IMR-90 (cell line): ENCODE results near the gene CDHR4. TPM values are rescaled to one million over a fixed set of nuclear protein-coding genes. Genes with fewer than 3 reads are reported as not detected.
"Not testable (repeated sequence)": the region's sequence is repeated elsewhere in the genome, so short reads cannot be mapped to it uniquely, and the experiment has no call there.

Experiments used
- ATAC-seq: fragments of 200-7000 bp; cut with Tn5 transposase; 2 replicates; pipeline ENCODE4 v1.9.1; 2020; ENCODE audit warnings: low read depth, mild to moderate bottlenecking, moderate library complexity
- BruUV-seq: library from RNA; stranded (reverse); fragments of 400-500 nt; replicated peaks from 2 replicates; lab custom pipeline; 2021; lab: Mats Ljungman, UMichigan
- CTCF ChIA-PET: fragments of 300-600 bp; formaldehyde crosslinking; extraction: SDS; loops from one replicate; lab custom pipeline; 2021; ENCODE audit warnings: antibody characterized with exemption; lab: Yijun Ruan, JAX
- POLR2A ChIA-PET: fragments of 300-600 bp; sonication (Branson Sonifier 250); formaldehyde crosslinking; loops from one replicate; lab custom pipeline; 2022; ENCODE audit warnings: antibody characterized with exemption; ENCODE audit not compliant: unreplicated experiment; lab: Charles Lee
- DNase-seq: peaks from one replicate; pipeline ENCODE4 v3.0.0; 2013
- H2AFZ ChIP-seq: replicated peaks from 2 replicates; pipeline ENCODE3; 2013; ENCODE audit warnings: low read length, mild to moderate bottlenecking; ENCODE audit not compliant: poor library complexity
- H2AK5ac ChIP-seq: 2 replicates; pipeline ENCODE4 v1.6.1; 2013; ENCODE audit warnings: low read depth, low read length, inconsistent platforms
- H2AK9ac ChIP-seq: replicated peaks from 2 replicates; pipeline ENCODE3; 2013; ENCODE audit warnings: mild to moderate bottlenecking, low read depth, low read length, moderate library complexity; ENCODE audit not compliant: poor library complexity
- H2BK120ac ChIP-seq: 2 replicates; pipeline ENCODE4 v1.6.1; 2013; ENCODE audit warnings: low read depth, low read length, inconsistent platforms
- H2BK15ac ChIP-seq: 3 replicates; pipeline ENCODE4 v1.6.1; 2013; ENCODE audit warnings: low read depth, low read length, inconsistent platforms
- H2BK20ac ChIP-seq: 2 replicates; pipeline ENCODE4 v1.6.1; 2013; ENCODE audit warnings: low read depth, mild to moderate bottlenecking, inconsistent platforms, low read length, moderate library complexity
- H2BK5ac ChIP-seq: 2 replicates; pipeline ENCODE4 v1.6.1; 2013; ENCODE audit warnings: mild to moderate bottlenecking, low read depth, low read length, inconsistent platforms; ENCODE audit not compliant: poor library complexity, severe bottlenecking
- H3K14ac ChIP-seq: replicated peaks from 2 replicates; pipeline ENCODE4 v1.6.1; 2013; ENCODE audit warnings: low read depth, low read length, inconsistent platforms
- H3K18ac ChIP-seq: 2 replicates; pipeline ENCODE4 v1.6.1; 2013; ENCODE audit warnings: low read depth, low read length, control low read depth
- H3K23ac ChIP-seq: 2 replicates; pipeline ENCODE4 v1.6.1; 2013; ENCODE audit warnings: low read depth, low read length, inconsistent platforms
- H3K27ac ChIP-seq: 2 replicates; pipeline ENCODE4 v1.5.1; 2013; ENCODE audit warnings: mild to moderate bottlenecking, control low read depth, low read length; ENCODE audit not compliant: insufficient read depth
- H3K27me3 ChIP-seq: 2 replicates; pipeline ENCODE4 v1.6.1; 2013; ENCODE audit warnings: low read length; ENCODE audit not compliant: control insufficient read depth, insufficient read depth
- H3K36me3 ChIP-seq: 2 replicates; pipeline ENCODE4 v1.6.1; 2013; ENCODE audit warnings: low read length, mixed read lengths; ENCODE audit not compliant: control insufficient read depth, insufficient read depth
- H3K4ac ChIP-seq: 2 replicates; pipeline ENCODE4 v1.6.1; 2013; ENCODE audit warnings: low read depth, low read length, inconsistent platforms
- H3K4me1 ChIP-seq: 2 replicates; pipeline ENCODE4 v1.6.1; 2013; ENCODE audit warnings: low read length, mixed read lengths; ENCODE audit not compliant: control insufficient read depth, insufficient read depth
- H3K4me2 ChIP-seq: 2 replicates; pipeline ENCODE4 v1.6.1; 2013; ENCODE audit warnings: low read depth, mild to moderate bottlenecking, control low read depth, low read length, moderate library complexity
- H3K4me3 ChIP-seq: 2 replicates; pipeline ENCODE4 v1.5.1; 2013; ENCODE audit warnings: low read depth, mild to moderate bottlenecking, control low read depth, low read length, moderate library complexity; ENCODE audit not compliant: insufficient read depth
- H3K56ac ChIP-seq: 2 replicates; pipeline ENCODE4 v1.6.1; 2013; ENCODE audit warnings: low read length, inconsistent platforms; ENCODE audit not compliant: insufficient read depth; ENCODE audit errors: extremely low read depth
- H3K79me1 ChIP-seq, 2 experiments: 2 replicates each; pipeline ENCODE4 v1.6.1; 2013; ENCODE audit warnings: low read length in 2 of 2, inconsistent platforms in 1 of 2, low read depth in 1 of 2
- H3K9ac ChIP-seq: 2 replicates; pipeline ENCODE4 v1.6.1; 2013; ENCODE audit warnings: low read depth, low read length, control low read depth
- H3K9me1 ChIP-seq: 2 replicates; pipeline ENCODE4 v1.6.1; 2013; ENCODE audit warnings: low read length, inconsistent platforms; ENCODE audit not compliant: insufficient read depth
- H3K9me3 ChIP-seq: 2 replicates; pipeline ENCODE4 v1.6.1; 2013; ENCODE audit warnings: low read length; ENCODE audit not compliant: control insufficient read depth, insufficient read depth
- H4K20me1 ChIP-seq: 2 replicates; pipeline ENCODE4 v1.6.1; 2013; ENCODE audit warnings: low read length, inconsistent platforms; ENCODE audit not compliant: insufficient read depth
- H4K5ac ChIP-seq: 2 replicates; pipeline ENCODE4 v1.6.1; 2013; ENCODE audit warnings: mild to moderate bottlenecking, low read depth, low read length, control low read depth
- H4K8ac ChIP-seq, 2 experiments: 2 replicates each; pipeline ENCODE4 v1.6.1; 2013; ENCODE audit warnings: low read depth in 2 of 2, low read length in 2 of 2, control low read depth in 1 of 2, inconsistent platforms in 1 of 2
- H4K91ac ChIP-seq: 2 replicates; pipeline ENCODE4 v1.6.1; 2013; ENCODE audit warnings: low read depth, low read length, inconsistent platforms; ENCODE audit not compliant: insufficient read depth
- MAFK ChIP-seq: IDR thresholded peaks from 2 replicates; pipeline ENCODE4 v1.6.1; 2012; ENCODE audit warnings: low read depth, low read length, improper control_type of control experiment
- WGBS, 2 experiments: methylation state at CpG; one replicate each; pipeline versions ENCODE4 v1.1.5 to v1.1.7; 2013; ENCODE audit warnings: missing lambda C conversion rate in 2 of 2; ENCODE audit not compliant: insufficient read length in 1 of 2; ENCODE audit errors: extremely low coverage in 2 of 2; 5-methylcytosine and 5-hydroxymethylcytosine counted together
- dilution Hi-C: fragments of 300-500 bp; cut with HindIII; formaldehyde crosslinking; loops from one replicate; pipeline ENCODE4 v1.14.3; 2018; ENCODE audit warnings: low sequenced_read_pairs; ENCODE audit not compliant: unreplicated experiment
- in situ Hi-C: fragments of 300-500 bp; cut with MboI; formaldehyde crosslinking; loops from 3 replicates; pipeline ENCODE4 v1.14.3; 2019; ENCODE audit warnings: low sequenced_read_pairs, inconsistent platforms, mixed read lengths
- intact Hi-C: fragments of 100-400 bp; cut with micrococcal nuclease; formaldehyde crosslinking; loops from 2 replicates; pipeline ENCODE4 v1.10.0; 2022
- polyA plus RNA-seq, 3 experiments: library from polyadenylated mRNA; depleted of rRNA; stranded (reverse); fragments of >200 nt; gene quantifications; 2 replicates each; pipeline ENCODE4 v1.2.3, GENCODE V29; 2012; ENCODE audit warnings: low replicate concordance in 1 of 3
- total RNA-seq: library from RNA; depleted of rRNA; stranded (reverse); fragments of >200 nt; gene quantifications from 2 replicates; pipeline ENCODE4 v1.2.3, GENCODE V29; 2012

The CDHR4 gene
- total and polyA plus RNA-seq, 2 of the 4 experiments (the other 2 are of a cell fraction), result not detected

GRCh38 chr3:49823131-49823530, 23.5 kb upstream of the CDHR4 start:
- H2AK5ac ChIP-seq, H4K20me1 ChIP-seq, H3K4me3 ChIP-seq, H2AK9ac ChIP-seq, H3K9ac ChIP-seq, H3K18ac ChIP-seq, H3K36me3 ChIP-seq, H3K27ac ChIP-seq, H2BK20ac ChIP-seq, H4K91ac ChIP-seq, H2AFZ ChIP-seq, H3K56ac ChIP-seq, H3K23ac ChIP-seq, H2BK15ac ChIP-seq, H3K27me3 ChIP-seq, H3K4me2 ChIP-seq, dilution Hi-C loops, H3K9me3 ChIP-seq, H4K5ac ChIP-seq, BruUV-seq, ATAC-seq, H3K4ac ChIP-seq, in situ Hi-C loops, POLR2A ChIA-PET, H3K14ac ChIP-seq, H3K4me1 ChIP-seq, H2BK5ac ChIP-seq, DNase-seq, H4K8ac ChIP-seq, H2BK120ac ChIP-seq, H3K79me1 ChIP-seq, intact Hi-C loops, H3K9me1 ChIP-seq: not testable (repeated sequence)
- no CpG with 5 or more reads among the region's 3 CpGs for WGBS, 2 experiments
- CTCF ChIA-PET, result interaction anchor here (1.5 kb wide), 1 partner anchor 16 kb away, joined by 12 read pairs; no protein-coding TSS in a partner anchor
- TF ChIP-seq MAFK, result peak; percentile 53
